CD4-positive, alpha-beta T cell treated with Interleukin-1 beta for 1 hour (primary cell): ENCODE results near the gene CDC6.
A peak's percentile ranks its signal among the peaks of the same experiment; 100 is the strongest.

Source experiments
- DNase-seq, 2 donors: peaks; one replicate each; pipeline ENCODE4 v3.0.0-alpha.2; 2020 to 2022

CDC6 gene

GRCh38 chr17:40287494-40288369, at the start of gene CDC6:
Gene CDC6, plus strand, starts transcription at chr17:40287879. Its CDS starts 1,542 bp downstream, at chr17:40289421.
- peak; percentile 99 for DNase-seq

GRCh38 chr17:40241252-40241834, 46.3 kb upstream of the CDC6 start:
- no peak for DNase-seq

GRCh38 chr17:40242774-40243173, 44.9 kb upstream of the CDC6 start:
- no peak for DNase-seq

- no peak for DNase-seq
These were observed 43.9 kb upstream of the CDC6 start for GRCh38 chr17:40243761-40244160.

- no peak for DNase-seq
These were observed 43.4 kb upstream of the CDC6 start for GRCh38 chr17:40244255-40244654.

GRCh38 chr17:40247926-40248495, 39.7 kb upstream of the CDC6 start:
- no peak for DNase-seq

GRCh38 chr17:40248507-40248906, 39.2 kb upstream of the CDC6 start:
- no peak for DNase-seq

- no peak for DNase-seq
These were observed 36.1 kb upstream of the CDC6 start for GRCh38 chr17:40251576-40251975.

- DNase-seq = no peak
These were observed 34.1 kb upstream of the CDC6 start for GRCh38 chr17:40253565-40253964.

GRCh38 chr17:40259505-40259904, 28.2 kb upstream of the CDC6 start:
- no peak for DNase-seq

GRCh38 chr17:40260528-40260927, 27.2 kb upstream of the CDC6 start:
- DNase-seq = no peak

GRCh38 chr17:40264458-40265185, 23.1 kb upstream of the CDC6 start:
- DNase-seq = no peak

- no peak for DNase-seq
These were observed 22.3 kb upstream of the CDC6 start for GRCh38 chr17:40265337-40265736.

GRCh38 chr17:40266882-40267281, 20.8 kb upstream of the CDC6 start:
- DNase-seq = no peak

GRCh38 chr17:40268141-40268712, 19.5 kb upstream of the CDC6 start:
- DNase-seq = no peak

- no peak for DNase-seq
These were observed 9.3 kb upstream of the CDC6 start for GRCh38 chr17:40278414-40278813.

- no peak for DNase-seq
These were observed 8.3 kb upstream of the CDC6 start for GRCh38 chr17:40279402-40279801.

- DNase-seq = no peak
These were observed 6.0 kb upstream of the CDC6 start for GRCh38 chr17:40281663-40282062.

- DNase-seq = peak in 1 of 2 donors; percentile 49
These were observed 4.0 kb upstream of the CDC6 start for GRCh38 chr17:40283662-40284061.

GRCh38 chr17:40284085-40284713, 3.5 kb upstream of the CDC6 start:
- DNase-seq = no peak

- no peak for DNase-seq
These were observed 1.2 kb upstream of the CDC6 start for GRCh38 chr17:40286473-40286872.

- DNase-seq = no peak
These were observed 553 bp upstream of the CDC6 start for GRCh38 chr17:40287159-40287493.
